PC-3 (cell line): Measurements from ENCODE around the gene MAT1A.

ENCODE experiments used
- EZH2 ChIP-seq: fragments of 300-600 bp; sonication (generic); IDR thresholded peaks from one replicate; pipeline ENCODE4 v1.6.1; 2017; ENCODE audit warnings: antibody characterized with exemption, mild to moderate bottlenecking, low read length; ENCODE audit not compliant: unreplicated experiment
- EZH2phosphoT487 ChIP-seq: fragments of 300-600 bp; sonication (generic); IDR thresholded peaks from 2 replicates; pipeline ENCODE4 v1.6.1; 2018; ENCODE audit warnings: mild to moderate bottlenecking, antibody characterized with exemption, low read length, borderline replicate concordance
- TF ChIP-seq, protein P1 (sequence below): fragments of 300-600 bp; sonication (generic); conservative IDR thresholded peaks from 2 replicates; pipeline ENCODE4 v1.5.1; 2017; ENCODE audit warnings: antibody characterized with exemption, low read depth, mild to moderate bottlenecking, low read length

DNA sequence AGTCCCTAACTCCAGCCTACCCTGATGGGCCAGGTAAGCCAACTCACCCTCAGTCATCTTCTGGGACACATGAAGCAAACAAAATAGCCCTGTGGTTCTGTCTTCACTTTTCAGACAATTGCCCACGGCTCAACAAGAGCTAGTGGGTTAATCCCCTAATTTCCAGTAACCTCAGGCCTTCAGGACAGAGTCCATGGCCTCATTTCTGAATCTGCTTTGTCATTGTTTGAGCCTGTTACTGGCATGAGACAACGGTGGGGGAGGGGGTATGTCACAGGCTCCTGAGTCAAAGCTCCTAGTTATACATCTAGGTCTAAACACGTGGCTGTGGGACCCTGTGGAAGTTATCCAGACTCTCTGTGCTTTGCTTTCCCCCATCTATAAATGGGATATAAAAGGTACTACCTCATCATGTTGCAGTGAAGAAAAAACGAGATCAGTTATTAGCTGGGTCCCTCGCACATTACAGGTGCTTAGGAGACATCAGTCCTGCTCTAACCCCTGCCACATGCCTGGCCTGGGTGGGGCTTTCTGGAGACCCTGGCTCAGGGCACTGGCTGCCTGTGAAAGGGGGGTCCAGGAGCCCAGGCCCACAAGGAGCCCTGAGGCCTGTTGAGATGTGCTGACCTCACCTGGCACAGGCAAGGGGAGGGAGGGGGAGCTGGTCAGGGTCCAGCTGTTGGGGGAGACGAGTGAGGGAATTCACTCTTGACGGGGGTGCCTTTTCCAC, 16.5 kb downstream of the MAT1A start:
- TF ChIP-seq EZH2 (no peak), EZH2phosphoT487 (no peak)
- TF ChIP-seq, protein P1, sequence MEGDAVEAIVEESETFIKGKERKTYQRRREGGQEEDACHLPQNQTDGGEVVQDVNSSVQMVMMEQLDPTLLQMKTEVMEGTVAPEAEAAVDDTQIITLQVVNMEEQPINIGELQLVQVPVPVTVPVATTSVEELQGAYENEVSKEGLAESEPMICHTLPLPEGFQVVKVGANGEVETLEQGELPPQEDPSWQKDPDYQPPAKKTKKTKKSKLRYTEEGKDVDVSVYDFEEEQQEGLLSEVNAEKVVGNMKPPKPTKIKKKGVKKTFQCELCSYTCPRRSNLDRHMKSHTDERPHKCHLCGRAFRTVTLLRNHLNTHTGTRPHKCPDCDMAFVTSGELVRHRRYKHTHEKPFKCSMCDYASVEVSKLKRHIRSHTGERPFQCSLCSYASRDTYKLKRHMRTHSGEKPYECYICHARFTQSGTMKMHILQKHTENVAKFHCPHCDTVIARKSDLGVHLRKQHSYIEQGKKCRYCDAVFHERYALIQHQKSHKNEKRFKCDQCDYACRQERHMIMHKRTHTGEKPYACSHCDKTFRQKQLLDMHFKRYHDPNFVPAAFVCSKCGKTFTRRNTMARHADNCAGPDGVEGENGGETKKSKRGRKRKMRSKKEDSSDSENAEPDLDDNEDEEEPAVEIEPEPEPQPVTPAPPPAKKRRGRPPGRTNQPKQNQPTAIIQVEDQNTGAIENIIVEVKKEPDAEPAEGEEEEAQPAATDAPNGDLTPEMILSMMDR = no peak
